ENCODE data around the gene COMT.
A peak's percentile ranks its signal among the peaks of the same experiment; 100 is the strongest.
"Not testable (repeated sequence)": the region's sequence is repeated elsewhere in the genome, so short reads cannot be mapped to it uniquely, and the experiment has no call there.

The COMT gene

DNA sequence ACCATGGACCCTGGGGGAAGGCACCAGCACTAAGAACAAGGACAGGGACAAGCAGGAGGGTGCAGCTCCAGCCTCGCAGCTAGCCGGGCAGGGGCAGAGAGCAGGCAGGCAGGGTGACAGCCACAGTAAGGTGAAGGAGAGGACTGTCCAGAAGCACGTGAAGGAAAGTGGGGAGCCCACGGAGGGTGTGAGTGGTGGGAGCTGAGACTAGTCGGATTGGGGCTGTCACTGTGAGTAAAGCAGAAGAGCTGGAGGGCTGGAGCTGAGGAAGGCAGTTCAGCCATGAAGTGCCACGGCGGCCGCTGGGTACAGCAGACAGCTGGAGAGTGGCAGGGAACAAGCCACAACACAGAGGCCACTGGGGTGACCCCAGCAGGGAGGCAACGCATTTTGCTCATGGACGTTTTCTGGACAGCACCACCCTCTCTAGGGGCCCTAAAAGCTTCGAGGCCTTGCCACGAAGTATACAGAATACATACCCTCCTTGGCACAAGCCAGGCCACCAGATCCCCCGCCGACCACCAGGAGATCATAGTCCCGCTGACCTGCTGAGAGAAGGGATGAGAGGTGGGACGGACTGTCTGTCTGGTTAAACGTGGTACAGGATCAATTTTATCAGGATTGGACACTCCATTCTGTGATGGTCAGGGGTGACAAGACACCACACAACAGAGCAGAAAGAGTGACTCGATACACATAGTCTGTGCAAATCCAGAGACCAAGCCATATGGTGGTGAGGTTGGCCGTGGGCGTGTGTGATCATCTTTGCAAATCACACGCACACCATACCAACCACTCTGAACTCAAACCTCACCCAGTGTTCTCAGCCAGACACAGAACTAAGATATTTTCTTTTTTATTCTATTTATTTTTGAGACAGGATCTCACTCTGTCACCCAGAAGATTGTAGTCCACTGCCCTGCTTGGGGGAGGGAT lies 10.8 kb upstream of the COMT start:
- no peak overlapping the region for H3K4me3 ChIP-seq (ENCODE audit: low read length in 2 of 2)
- no peak overlapping the region for H3K27ac ChIP-seq (ENCODE audit: low read length)
- no peaks in the 10 kb centered on the region for H3K9me3 ChIP-seq (ENCODE audit: control insufficient read depth in 2 of 2, low read length in 2 of 2)
- no peaks in the 10 kb centered on the region for H3K27me3 ChIP-seq (ENCODE audit: control insufficient read depth in 1 of 2, insufficient read depth in 2 of 2, low read length in 2 of 2)
- H3K9ac ChIP-seq (ENCODE audit: low read length in 2 of 2): no peak overlapping the region
- H3K4me1 ChIP-seq (ENCODE audit: control insufficient read depth, insufficient read depth, low read length): peaks cover 4% of the 10 kb centered on the region
- H3K36me3 ChIP-seq (ENCODE audit: control insufficient read depth in 2 of 2, insufficient read depth in 2 of 2, low read length in 2 of 2): peaks cover 0 to 4% of the 10 kb centered on the region in 2 donors

DNA sequence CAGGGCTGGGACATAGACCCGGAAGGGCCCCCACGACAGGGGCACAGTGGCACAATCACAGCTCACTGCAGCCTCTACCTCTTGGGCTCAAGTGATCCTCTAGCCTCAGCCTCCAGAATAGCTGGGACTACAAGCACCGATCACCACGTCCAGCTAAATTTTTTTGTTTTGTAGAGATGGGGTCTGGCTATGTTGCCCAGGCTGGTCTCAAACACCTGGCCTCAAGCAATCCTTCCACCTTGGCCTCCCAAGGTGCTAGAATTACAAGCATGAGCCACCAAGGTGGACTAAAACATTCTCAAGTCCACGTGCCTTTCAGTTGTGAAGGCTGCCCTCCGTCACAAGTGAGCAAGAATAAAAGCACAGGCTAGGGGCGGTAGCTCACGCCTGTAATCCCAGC lies 10.1 kb upstream of the COMT start:
- Histone ChIP-seq H3K9me3 (ENCODE audit: control insufficient read depth in 2 of 2, low read length in 2 of 2) (no peaks in the 10 kb centered on the region), H3K4me1 (ENCODE audit: control insufficient read depth, insufficient read depth, low read length) (peaks cover 4% of the 10 kb centered on the region), H3K36me3 (ENCODE audit: control insufficient read depth in 2 of 2, insufficient read depth in 2 of 2, low read length in 2 of 2) (peaks cover 0 to 4% of the 10 kb centered on the region in 2 donors), H3K27me3 (ENCODE audit: control insufficient read depth in 1 of 2, insufficient read depth in 2 of 2, low read length in 2 of 2) (no peaks in the 10 kb centered on the region), H3K4me3 (ENCODE audit: low read length in 2 of 2) (no peak overlapping the region), H3K27ac (ENCODE audit: low read length) (no peak overlapping the region), H3K9ac (ENCODE audit: low read length in 2 of 2) (no peak overlapping the region)

DNA sequence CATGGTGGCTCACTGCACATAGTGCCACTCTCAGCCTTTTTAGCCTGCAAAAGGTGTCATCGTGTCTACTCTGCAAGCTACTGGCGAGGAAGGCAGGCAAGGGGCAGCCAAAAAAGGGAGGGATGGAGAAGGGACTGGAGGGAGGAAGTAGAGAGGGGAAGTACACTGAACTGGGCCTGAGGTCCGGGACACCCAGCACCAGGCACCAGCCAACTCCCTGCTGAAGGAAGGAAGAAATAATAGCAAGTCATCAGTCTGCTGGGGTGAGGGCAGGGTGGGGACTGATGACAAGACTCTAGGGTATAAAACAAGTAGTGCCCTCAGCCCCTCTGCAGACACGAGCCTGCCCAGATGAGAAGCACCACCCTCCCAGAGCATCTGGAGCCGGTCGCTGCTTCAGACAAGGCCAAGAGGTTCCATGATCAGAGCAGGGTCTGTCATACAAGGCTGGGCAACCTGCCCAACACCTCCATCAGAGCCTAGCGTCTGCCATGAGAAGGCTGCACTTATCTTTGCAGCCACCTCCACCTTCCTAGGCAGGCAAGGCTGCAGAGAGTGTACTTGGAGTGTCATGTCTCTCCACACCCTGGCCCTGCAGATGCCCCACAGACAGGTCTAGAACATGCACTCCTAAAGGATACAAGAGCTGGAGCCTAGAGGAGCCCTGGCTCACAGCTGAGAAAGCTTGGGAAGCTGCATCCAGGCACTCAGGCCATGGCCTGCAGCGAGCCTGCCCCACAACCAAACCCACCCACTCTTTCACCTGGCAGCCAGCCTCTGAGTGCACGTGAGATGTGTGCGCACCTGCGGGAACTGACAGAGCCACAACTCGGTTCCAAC lies 9.0 kb upstream of the COMT start:
- H3K36me3 ChIP-seq (ENCODE audit: control insufficient read depth in 2 of 2, insufficient read depth in 2 of 2, low read length in 2 of 2): peaks cover 0 to 4% of the 10 kb centered on the region in 2 donors
- peaks cover 4% of the 10 kb centered on the region for H3K4me1 ChIP-seq (ENCODE audit: control insufficient read depth, insufficient read depth, low read length)
- H3K9me3 ChIP-seq (ENCODE audit: control insufficient read depth in 2 of 2, low read length in 2 of 2): no peaks in the 10 kb centered on the region
- no peak overlapping the region for H3K9ac ChIP-seq (ENCODE audit: low read length in 2 of 2)
- no peaks in the 10 kb centered on the region for H3K27me3 ChIP-seq (ENCODE audit: control insufficient read depth in 1 of 2, insufficient read depth in 2 of 2, low read length in 2 of 2)
- H3K4me3 ChIP-seq (ENCODE audit: low read length in 2 of 2): no peak overlapping the region
- no peak overlapping the region for H3K27ac ChIP-seq (ENCODE audit: low read length)

DNA sequence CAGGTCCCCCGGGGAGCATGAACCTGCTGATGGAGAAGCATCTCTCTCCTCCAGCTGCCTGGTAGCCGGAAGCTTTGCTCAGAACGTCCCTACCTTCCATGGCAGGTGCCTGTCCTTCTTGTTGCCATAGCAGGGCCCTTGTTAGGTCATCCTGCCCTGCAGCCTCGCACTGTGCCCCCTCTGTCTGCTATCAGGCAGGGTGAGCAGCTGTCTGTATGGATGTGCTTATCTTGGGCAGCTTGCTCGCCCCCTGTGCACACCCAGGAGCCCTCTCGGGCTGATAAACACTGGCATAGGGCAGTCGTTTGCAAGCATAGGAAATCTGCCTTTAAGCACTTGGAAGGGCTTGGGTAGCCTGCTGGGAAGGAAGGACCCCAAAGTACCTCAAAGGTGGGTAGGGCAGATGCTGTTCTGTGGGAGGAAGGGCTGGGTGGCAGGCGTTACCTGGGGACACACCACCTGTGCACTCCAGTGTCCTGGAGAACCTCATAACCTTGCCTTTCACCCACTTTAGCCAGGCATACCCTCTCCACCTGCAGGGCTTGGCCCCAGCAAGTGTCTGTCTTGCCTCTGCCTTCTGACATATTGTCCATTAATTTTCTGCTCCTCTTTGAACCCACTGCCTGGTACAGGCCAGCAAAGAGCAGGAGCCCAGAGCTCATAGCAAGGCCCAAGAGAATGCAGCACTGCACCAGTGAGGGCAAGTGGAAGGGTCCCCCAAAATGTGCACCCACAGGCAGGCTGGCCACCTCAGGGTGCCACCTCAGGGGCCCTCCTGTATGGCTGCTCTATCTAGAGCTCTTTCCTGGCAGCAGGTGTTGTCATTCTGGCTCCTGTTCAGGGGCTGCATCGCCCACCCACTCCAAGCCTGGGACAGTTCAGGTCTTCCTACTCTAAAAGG lies 8.0 kb upstream of the COMT start:
- no peaks in the 10 kb centered on the region for H3K27me3 ChIP-seq (ENCODE audit: control insufficient read depth in 1 of 2, insufficient read depth in 2 of 2, low read length in 2 of 2)
- H3K9me3 ChIP-seq (ENCODE audit: control insufficient read depth in 2 of 2, low read length in 2 of 2): no peaks in the 10 kb centered on the region
- H3K4me1 ChIP-seq (ENCODE audit: control insufficient read depth, insufficient read depth, low read length): peaks cover 4% of the 10 kb centered on the region
- H3K27ac ChIP-seq (ENCODE audit: low read length): no peak overlapping the region
- H3K36me3 ChIP-seq (ENCODE audit: control insufficient read depth in 2 of 2, insufficient read depth in 2 of 2, low read length in 2 of 2): peaks cover 0 to 4% of the 10 kb centered on the region in 2 donors
- no peak overlapping the region for H3K4me3 ChIP-seq (ENCODE audit: low read length in 2 of 2)
- H3K9ac ChIP-seq (ENCODE audit: low read length in 2 of 2): no peak overlapping the region

DNA sequence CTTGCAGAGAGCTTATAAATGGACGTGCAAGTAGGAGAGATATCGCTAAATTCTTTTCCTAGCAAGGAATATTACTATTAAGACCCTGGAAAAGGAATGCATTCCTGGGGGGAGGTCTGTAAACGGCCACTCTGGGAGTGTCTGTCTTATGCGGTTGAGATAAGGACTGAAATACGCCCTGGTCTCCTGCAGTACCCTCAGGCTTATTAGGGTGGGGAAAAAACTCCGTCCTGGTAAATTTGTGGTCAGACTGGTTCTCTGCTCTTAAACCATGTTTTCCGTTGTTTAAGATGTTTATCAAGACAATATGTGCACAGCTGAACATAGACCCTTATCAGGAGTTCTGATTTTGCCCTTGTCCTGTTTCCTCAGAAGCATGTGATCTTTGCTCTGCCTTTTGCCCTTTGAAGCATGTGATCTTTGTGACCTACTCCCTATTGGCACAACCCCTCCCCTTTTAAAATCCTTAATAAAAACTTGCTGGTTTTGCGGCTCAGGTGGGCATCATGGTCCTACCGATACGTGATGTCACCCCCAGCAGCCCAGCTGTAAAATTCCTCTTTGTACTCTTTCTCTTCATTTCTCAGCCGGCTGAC lies 6.4 kb upstream of the COMT start:
- H3K9me3 ChIP-seq (ENCODE audit: control insufficient read depth in 2 of 2, low read length in 2 of 2); H3K4me1 ChIP-seq (ENCODE audit: control insufficient read depth, insufficient read depth, low read length); H3K4me3 ChIP-seq (ENCODE audit: low read length in 2 of 2); H3K27ac ChIP-seq (ENCODE audit: low read length); H3K9ac ChIP-seq (ENCODE audit: low read length in 2 of 2); H3K36me3 ChIP-seq (ENCODE audit: control insufficient read depth in 2 of 2, insufficient read depth in 2 of 2, low read length in 2 of 2); H3K27me3 ChIP-seq (ENCODE audit: control insufficient read depth in 1 of 2, insufficient read depth in 2 of 2, low read length in 2 of 2): not testable (repeated sequence)

DNA sequence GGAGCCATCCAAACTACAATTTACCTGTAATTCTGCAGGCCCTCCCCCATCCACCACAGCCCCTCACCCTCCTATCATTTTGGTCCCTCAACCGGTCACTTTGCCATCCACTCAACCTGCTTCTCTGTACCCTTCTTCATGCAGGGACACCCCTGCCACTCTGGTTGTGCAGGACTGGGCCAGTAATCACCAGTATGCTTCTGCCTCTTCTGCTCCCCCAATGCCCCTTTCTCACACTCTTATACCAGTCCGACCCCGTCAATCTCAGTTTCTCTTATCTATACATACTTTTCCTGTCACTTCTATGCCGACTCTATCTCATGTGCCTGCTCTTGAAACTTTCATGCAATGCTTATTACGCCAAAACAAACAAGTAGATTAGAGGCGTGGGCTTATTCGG lies 5.1 kb upstream of the COMT start:
- H3K27ac ChIP-seq (ENCODE audit: low read length): no peak overlapping the region

DNA sequence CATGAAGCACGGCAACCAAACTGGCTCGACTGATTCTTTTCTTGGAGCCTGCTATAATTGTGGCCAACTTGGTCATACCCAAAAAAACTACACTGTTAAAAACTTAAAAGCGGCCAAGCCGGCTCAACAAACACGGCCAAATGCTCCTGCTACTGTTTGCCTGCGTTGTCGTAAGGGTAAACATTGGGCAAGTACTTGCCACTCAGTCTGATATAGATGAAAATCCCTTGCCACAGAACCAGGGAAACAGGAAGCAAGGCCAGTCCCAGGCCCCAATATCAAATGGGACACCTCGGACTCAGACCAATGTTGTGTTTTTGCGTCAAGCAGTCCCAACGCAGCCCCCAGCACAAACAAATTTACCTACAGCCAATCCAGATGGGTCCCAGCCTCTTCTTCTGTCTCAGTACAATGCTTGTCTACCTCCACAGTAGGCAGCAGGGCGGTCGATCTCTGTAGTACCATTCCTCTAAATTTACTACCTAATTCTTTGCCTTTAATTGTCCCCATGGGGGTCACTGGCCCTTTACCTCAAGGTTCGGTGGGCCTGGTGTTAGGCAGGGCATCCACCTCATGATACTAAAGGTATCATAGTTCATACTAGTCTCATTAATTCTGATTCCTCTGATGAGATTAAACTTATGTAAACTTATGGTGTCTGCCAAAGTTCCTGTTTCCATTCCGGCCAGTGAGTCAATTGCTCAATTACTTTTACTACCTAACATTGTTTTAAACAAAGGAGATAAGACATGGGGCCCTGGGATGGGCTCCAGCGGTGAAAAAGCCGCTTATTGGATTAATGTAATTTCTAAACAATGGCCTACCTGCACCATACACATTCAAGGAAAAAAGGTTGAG lies 3.7 kb upstream of the COMT start:
- Histone ChIP-seq H3K27me3 (ENCODE audit: control insufficient read depth in 1 of 2, insufficient read depth in 2 of 2, low read length in 2 of 2) (no peaks in the 10 kb centered on the region), H3K9me3 (ENCODE audit: control insufficient read depth in 2 of 2, low read length in 2 of 2) (no peaks in the 10 kb centered on the region), H3K4me1 (ENCODE audit: control insufficient read depth, insufficient read depth, low read length) (peaks cover 20% of the 10 kb centered on the region), H3K4me3 (ENCODE audit: low read length in 2 of 2) (no peak overlapping the region), H3K36me3 (ENCODE audit: control insufficient read depth in 2 of 2, insufficient read depth in 2 of 2, low read length in 2 of 2) (no peaks in the 10 kb centered on the region), H3K27ac (ENCODE audit: low read length) (no peak overlapping the region), H3K9ac (ENCODE audit: low read length in 2 of 2) (no peak overlapping the region)

More for the DNA sequence above, 5.1 kb upstream of the COMT start:
- no peak overlapping the region for H3K9ac ChIP-seq (ENCODE audit: low read length in 2 of 2)
- H3K27me3 ChIP-seq (ENCODE audit: control insufficient read depth in 1 of 2, insufficient read depth in 2 of 2, low read length in 2 of 2): no peaks in the 10 kb centered on the region
- H3K4me3 ChIP-seq (ENCODE audit: low read length in 2 of 2): no peak overlapping the region
- H3K36me3 ChIP-seq (ENCODE audit: control insufficient read depth in 2 of 2, insufficient read depth in 2 of 2, low read length in 2 of 2): no peaks in the 10 kb centered on the region
- H3K9me3 ChIP-seq (ENCODE audit: control insufficient read depth in 2 of 2, low read length in 2 of 2): no peaks in the 10 kb centered on the region
- H3K4me1 ChIP-seq (ENCODE audit: control insufficient read depth, insufficient read depth, low read length): peaks cover 12% of the 10 kb centered on the region

DNA sequence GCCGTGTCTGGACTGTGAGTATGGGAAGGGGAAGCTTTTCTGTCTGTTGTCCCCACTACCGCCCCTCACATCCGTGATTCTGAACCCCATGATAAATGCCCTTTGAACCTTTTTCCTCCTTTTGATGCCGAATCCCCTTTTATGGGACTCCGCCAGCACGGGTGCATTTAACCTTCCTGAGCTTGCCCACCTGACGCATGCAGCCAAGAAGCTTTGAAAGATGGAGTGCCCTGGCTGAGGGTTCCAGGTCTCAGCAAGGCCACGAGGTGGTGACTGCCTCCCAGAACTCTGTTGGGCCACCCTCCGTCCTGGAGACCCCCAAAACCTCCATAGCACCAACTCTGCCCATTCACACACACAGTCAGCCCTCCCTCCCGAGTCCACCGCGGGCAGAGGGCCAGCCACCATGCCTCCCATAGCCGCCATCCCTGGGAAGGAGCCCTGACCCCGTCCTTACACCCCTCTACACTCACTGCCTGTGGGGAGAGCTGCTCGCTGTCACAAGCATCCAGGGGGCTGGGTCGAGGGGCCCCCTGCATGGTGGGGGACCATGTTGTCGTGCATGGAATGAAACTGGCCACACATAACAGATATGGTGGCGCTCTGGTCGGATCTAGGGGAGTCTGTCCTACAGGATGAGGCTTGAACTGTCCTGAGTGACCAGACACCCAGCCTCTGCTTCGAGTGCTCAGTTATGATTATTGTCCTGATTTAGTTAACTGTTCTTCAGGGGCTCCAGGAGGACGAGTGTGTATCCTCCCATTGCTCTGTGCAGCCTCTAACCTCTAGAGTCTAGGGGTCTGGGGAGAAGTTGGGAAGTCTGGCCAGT lies 822 bp upstream of the COMT start:
- Histone ChIP-seq H3K27ac (ENCODE audit: low read length) (peak overlapping the region; percentile 98), H3K27me3 (ENCODE audit: control insufficient read depth in 1 of 2, insufficient read depth in 2 of 2, low read length in 2 of 2) (no peaks in the 10 kb centered on the region)

More for the DNA sequence above, 822 bp upstream of the COMT start:
- H3K36me3 ChIP-seq (ENCODE audit: control insufficient read depth in 2 of 2, insufficient read depth in 2 of 2, low read length in 2 of 2): no peaks in the 10 kb centered on the region
- H3K9me3 ChIP-seq (ENCODE audit: control insufficient read depth in 2 of 2, low read length in 2 of 2): no peaks in the 10 kb centered on the region
- peak overlapping the region; percentile 90 to 99 for H3K4me3 ChIP-seq (ENCODE audit: low read length in 2 of 2)
- H3K4me1 ChIP-seq (ENCODE audit: control insufficient read depth, insufficient read depth, low read length): peaks cover 30% of the 10 kb centered on the region
- peak overlapping the region; percentile 90 to 95 for H3K9ac ChIP-seq (ENCODE audit: low read length in 2 of 2)

Measured in stomach smooth muscle (tissue), 2 donors.